Activated CD4-positive, alpha-beta memory T cell treated with anti-CD3 and anti-CD28 coated beads for 36 hours (primary cell): ENCODE measurements around the gene BCAN. TPM values are rescaled to one million over a fixed set of nuclear protein-coding genes. Genes with fewer than 3 reads are reported as not detected.

Source experiments
- CTCF ChIA-PET: fragments of 350-600 bp; sonication (Branson Sonifier 250); formaldehyde crosslinking; loops from one replicate; lab custom pipeline; 2021; ENCODE audit warnings: antibody characterized with exemption, inconsistent platforms; lab: Charles Lee
- POLR2A ChIA-PET: fragments of 350-600 bp; sonication (Branson Sonifier 250); formaldehyde crosslinking; loops from one replicate; lab custom pipeline; 2021; ENCODE audit warnings: antibody characterized with exemption; lab: Charles Lee
- DNase-seq: peaks from one replicate; pipeline ENCODE4 v3.0.0-alpha.2; 2020
- H3K27ac Mint-ChIP-seq: one replicate; pipeline ENCODE4 v1.8.0; 2021; ENCODE audit warnings: mixed read lengths
- H3K27me3 Mint-ChIP-seq: one replicate; pipeline ENCODE4 v1.8.0; 2021; ENCODE audit warnings: mixed read lengths
- H3K36me3 Mint-ChIP-seq: one replicate; pipeline ENCODE4 v1.8.0; 2021; ENCODE audit warnings: mixed read lengths
- H3K4me1 Mint-ChIP-seq: one replicate; pipeline ENCODE4 v1.8.0; 2021; ENCODE audit warnings: low read depth, mixed read lengths
- H3K4me3 Mint-ChIP-seq: one replicate; pipeline ENCODE4 v1.8.0; 2021; ENCODE audit warnings: mild to moderate bottlenecking, mixed read lengths
- H3K9me3 Mint-ChIP-seq: one replicate; pipeline ENCODE4 v1.8.0; 2021; ENCODE audit warnings: mixed read lengths
- intact Hi-C: fragments of 100-400 bp; cut with micrococcal nuclease; formaldehyde crosslinking; loops from one replicate; pipeline ENCODE4 v1.15.1; 2023
- total RNA-seq, 2 experiments: library from RNA; stranded (reverse); gene quantifications; one replicate each; pipeline ENCODE4 v1.2.3, GENCODE V29; 2021

BCAN gene
- total RNA-seq, 2 experiments from 2014 or later = not detected

GRCh38 chr1:156684227-156684782 is 42.4 kb downstream of the BCAN start:
- Mint-ChIP-seq H3K36me3 (no peaks in the 10 kb centered on the region), H3K9me3 (no peaks in the 10 kb centered on the region), H3K27ac (peak overlapping the region; percentile 1), H3K4me3 (no peak overlapping the region), H3K4me1 (peaks cover 18% of the 10 kb centered on the region), H3K27me3 (peaks cover 33% of the 10 kb centered on the region)
- intact Hi-C loops = loop anchor here (1.0 to 10.0 kb wide), 2 partner anchors 42 to 210 kb away; partner anchors contain the start of gene PEAR1
- ChIA-PET POLR2A (interaction anchor here (1.0 to 1.3 kb wide), 3 partner anchors 41 to 118 kb away, joined by 3 to 4 read pairs (median 3); partner anchors contain the start of gene METTL25B), CTCF (interaction anchor here (0.7 to 36.2 kb wide), 12 partner anchors 8 to 299 kb away, joined by 3 to 1179 read pairs (median 4); partner anchors contain the start of genes CRABP2, ISG20L2 and METTL25B)
- peak; percentile 69 for DNase-seq

DNA sequence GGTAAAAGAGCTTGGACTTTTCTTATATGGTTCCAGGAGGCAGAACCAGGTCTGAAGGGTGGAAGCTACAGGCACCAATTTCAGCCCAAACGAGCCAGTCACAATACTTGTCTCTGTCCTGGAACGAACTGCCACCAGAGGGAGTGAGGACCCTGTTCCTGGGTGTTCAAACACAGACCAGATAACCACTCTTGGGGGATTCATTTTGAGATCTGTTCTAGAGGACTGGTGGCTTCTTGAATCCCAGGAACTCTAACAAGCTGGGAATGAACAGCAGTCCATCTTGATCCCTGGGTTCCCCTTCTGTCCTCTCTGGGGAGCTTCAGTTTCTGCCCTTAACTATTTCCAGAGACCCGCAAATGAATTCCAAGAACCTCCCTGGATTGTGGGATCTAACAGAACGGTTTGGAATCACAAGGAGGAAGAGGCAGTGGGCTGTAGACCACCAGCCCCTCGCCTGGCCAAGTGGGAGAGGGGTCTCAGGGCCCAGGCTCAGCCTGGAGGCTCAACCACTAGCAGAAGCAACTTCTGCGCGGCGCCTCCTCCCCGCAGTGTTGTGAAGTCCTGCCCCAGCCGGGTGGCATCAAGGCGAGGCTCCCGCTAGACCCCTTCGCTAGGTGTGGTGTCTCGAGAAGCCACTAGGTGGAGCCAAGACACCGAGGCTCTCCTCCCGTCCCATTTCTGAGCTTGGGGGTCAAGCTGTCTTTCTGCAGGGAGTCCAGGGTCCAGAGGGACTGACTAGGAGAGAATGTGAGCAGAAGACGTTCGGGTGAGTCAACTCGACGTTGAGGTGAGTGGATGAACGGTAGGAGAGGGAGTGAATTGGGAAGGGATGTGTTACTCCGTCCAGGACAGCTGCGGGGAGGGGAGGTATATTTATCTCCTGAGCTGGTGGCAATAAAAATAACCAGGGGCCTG is 47.4 kb downstream of the BCAN start:
- ChIA-PET CTCF (interaction anchor here (0.5 to 36.2 kb wide), 62 partner anchors 9 to 385 kb away, joined by 3 to 1179 read pairs (median 4); partner anchors contain the start of genes CRABP2, HDGF, ISG20L2 and METTL25B), POLR2A (interaction anchor here (1.0 to 2.5 kb wide), 7 partner anchors 16 to 113 kb away, joined by 4 to 14 read pairs (median 6); partner anchors contain the start of genes CRABP2, ISG20L2 and METTL25B)
- peak; percentile 83 for DNase-seq
- H3K9me3 Mint-ChIP-seq = no peaks in the 10 kb centered on the region
- peaks cover 55% of the 10 kb centered on the region for H3K27me3 Mint-ChIP-seq
- H3K27ac Mint-ChIP-seq = no peak overlapping the region
- no peak overlapping the region for H3K4me3 Mint-ChIP-seq
- intact Hi-C loops = loop anchor here (1.0 to 10.0 kb wide), 4 partner anchors 16 to 206 kb away; partner anchors contain the start of genes CRABP2, NTRK1 and PEAR1
- peaks cover 16% of the 10 kb centered on the region for H3K4me1 Mint-ChIP-seq
- H3K36me3 Mint-ChIP-seq = no peaks in the 10 kb centered on the region

- H3K4me1 Mint-ChIP-seq = peaks cover 10% of the 10 kb centered on the region
- H3K36me3 Mint-ChIP-seq = no peaks in the 10 kb centered on the region
- H3K4me3 Mint-ChIP-seq = no peak overlapping the region
- peaks cover 58% of the 10 kb centered on the region for H3K27me3 Mint-ChIP-seq
- no peak overlapping the region for H3K27ac Mint-ChIP-seq
- DNase-seq = no peak
- intact Hi-C loops = loop anchor here (1.0 to 10.0 kb wide), 4 partner anchors 15 to 205 kb away; partner anchors contain the start of genes CRABP2, NTRK1 and PEAR1
- ChIA-PET CTCF (interaction anchor here (0.5 to 36.2 kb wide), 57 partner anchors 10 to 384 kb away, joined by 3 to 1179 read pairs (median 4); partner anchors contain the start of genes CRABP2, HDGF, ISG20L2 and METTL25B), POLR2A (interaction anchor here (1.0 to 2.5 kb wide), 7 partner anchors 16 to 112 kb away, joined by 4 to 14 read pairs (median 6); partner anchors contain the start of genes CRABP2, ISG20L2 and METTL25B)
- no peaks in the 10 kb centered on the region for H3K9me3 Mint-ChIP-seq
These were observed 48.2 kb downstream of the BCAN start for GRCh38 chr1:156689953-156690674.

- CTCF ChIA-PET = interaction anchor here (1.1 to 36.2 kb wide), 28 partner anchors 11 to 383 kb away, joined by 3 to 1179 read pairs (median 10); partner anchors contain the start of genes CRABP2, ISG20L2, METTL25B and MRPL24
- intact Hi-C loops = no loop called here
These were observed 48.7 kb downstream of the BCAN start for GRCh38 chr1:156690675-156691036.

GRCh38 chr1:156691191-156691590 is 49.3 kb downstream of the BCAN start:
- H3K27me3 Mint-ChIP-seq = peaks cover 57% of the 10 kb centered on the region
- H3K4me1 Mint-ChIP-seq = peaks cover 10% of the 10 kb centered on the region
- no peak for DNase-seq
- no peaks in the 10 kb centered on the region for H3K9me3 Mint-ChIP-seq
- H3K36me3 Mint-ChIP-seq = no peaks in the 10 kb centered on the region
- H3K4me3 Mint-ChIP-seq = no peak overlapping the region
- intact Hi-C loops = no loop called here
- H3K27ac Mint-ChIP-seq = no peak overlapping the region
- POLR2A ChIA-PET = interaction anchor here (2.4 to 2.5 kb wide), 2 partner anchors 15 to 38 kb away, joined by 10 to 14 read pairs; partner anchors contain the start of genes CRABP2, ISG20L2 and METTL25B
- CTCF ChIA-PET = interaction anchor here (0.9 to 36.2 kb wide), 15 partner anchors 11 to 238 kb away, joined by 3 to 1179 read pairs (median 18); partner anchors contain the start of genes CRABP2, ISG20L2, METTL25B and NES

More at GRCh38 chr1:156690675-156691036, 48.7 kb downstream of the BCAN start:
- H3K27ac Mint-ChIP-seq = no peak overlapping the region
- no peak overlapping the region for H3K4me3 Mint-ChIP-seq
- peaks cover 57% of the 10 kb centered on the region for H3K27me3 Mint-ChIP-seq
- H3K9me3 Mint-ChIP-seq = no peaks in the 10 kb centered on the region
- peaks cover 10% of the 10 kb centered on the region for H3K4me1 Mint-ChIP-seq
- DNase-seq = no peak
- no peaks in the 10 kb centered on the region for H3K36me3 Mint-ChIP-seq
- POLR2A ChIA-PET = interaction anchor here (1.9 to 2.5 kb wide), 3 partner anchors 15 to 38 kb away, joined by 10 to 14 read pairs (median 13); partner anchors contain the start of genes CRABP2, ISG20L2 and METTL25B

GRCh38 chr1:156691665-156692440 is 49.9 kb downstream of the BCAN start:
- peaks cover 61% of the 10 kb centered on the region for H3K27me3 Mint-ChIP-seq
- H3K36me3 Mint-ChIP-seq = no peaks in the 10 kb centered on the region
- no peak overlapping the region for H3K4me3 Mint-ChIP-seq
- H3K27ac Mint-ChIP-seq = no peak overlapping the region
- ChIA-PET CTCF (interaction anchor here (0.9 to 36.2 kb wide), 7 partner anchors 15 to 199 kb away, joined by 3 to 1179 read pairs (median 37); partner anchors contain the start of genes CRABP2, ISG20L2, METTL25B and NES), POLR2A (no interaction called here)
- no peaks in the 10 kb centered on the region for H3K9me3 Mint-ChIP-seq
- DNase-seq = no peak
- intact Hi-C loops = no loop called here
- H3K4me1 Mint-ChIP-seq = peaks cover 10% of the 10 kb centered on the region

DNA sequence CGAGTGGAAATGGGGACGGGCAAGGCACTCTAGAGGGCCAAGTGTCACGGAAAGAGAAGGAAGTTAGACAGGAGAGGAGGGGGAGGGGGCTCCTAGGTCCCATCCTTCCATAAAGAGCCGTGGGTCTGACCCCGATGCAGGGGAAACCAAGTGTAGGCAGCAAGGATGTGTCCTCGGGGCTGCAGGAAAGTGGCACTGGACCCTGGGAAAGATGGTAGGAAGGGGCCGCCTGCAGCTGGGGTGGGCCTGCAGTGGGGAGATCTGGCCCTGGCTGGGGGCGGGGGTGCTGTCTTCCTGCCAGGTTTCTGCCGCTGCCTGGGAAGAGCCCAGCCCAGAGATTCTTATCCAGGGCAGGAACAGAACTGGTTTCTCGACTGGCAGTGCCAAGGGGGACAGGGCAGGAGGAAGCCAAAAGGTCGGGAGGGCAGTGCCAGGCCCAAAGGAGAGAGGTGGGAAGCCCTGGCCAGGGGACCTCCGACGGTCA is 50.6 kb downstream of the BCAN start:
- Mint-ChIP-seq H3K4me3 (no peak overlapping the region), H3K36me3 (no peaks in the 10 kb centered on the region), H3K27ac (no peak overlapping the region), H3K27me3 (peaks cover 65% of the 10 kb centered on the region), H3K9me3 (no peaks in the 10 kb centered on the region), H3K4me1 (peaks cover 10% of the 10 kb centered on the region)
- POLR2A ChIA-PET = no interaction called here
- intact Hi-C loops = no loop called here
- DNase-seq = no peak
- CTCF ChIA-PET = interaction anchor here (4.3 to 36.2 kb wide), 3 partner anchors 22 to 199 kb away, joined by 58 to 1179 read pairs (median 78); partner anchors contain the start of genes CRABP2, ISG20L2, METTL25B and NTRK1

DNA sequence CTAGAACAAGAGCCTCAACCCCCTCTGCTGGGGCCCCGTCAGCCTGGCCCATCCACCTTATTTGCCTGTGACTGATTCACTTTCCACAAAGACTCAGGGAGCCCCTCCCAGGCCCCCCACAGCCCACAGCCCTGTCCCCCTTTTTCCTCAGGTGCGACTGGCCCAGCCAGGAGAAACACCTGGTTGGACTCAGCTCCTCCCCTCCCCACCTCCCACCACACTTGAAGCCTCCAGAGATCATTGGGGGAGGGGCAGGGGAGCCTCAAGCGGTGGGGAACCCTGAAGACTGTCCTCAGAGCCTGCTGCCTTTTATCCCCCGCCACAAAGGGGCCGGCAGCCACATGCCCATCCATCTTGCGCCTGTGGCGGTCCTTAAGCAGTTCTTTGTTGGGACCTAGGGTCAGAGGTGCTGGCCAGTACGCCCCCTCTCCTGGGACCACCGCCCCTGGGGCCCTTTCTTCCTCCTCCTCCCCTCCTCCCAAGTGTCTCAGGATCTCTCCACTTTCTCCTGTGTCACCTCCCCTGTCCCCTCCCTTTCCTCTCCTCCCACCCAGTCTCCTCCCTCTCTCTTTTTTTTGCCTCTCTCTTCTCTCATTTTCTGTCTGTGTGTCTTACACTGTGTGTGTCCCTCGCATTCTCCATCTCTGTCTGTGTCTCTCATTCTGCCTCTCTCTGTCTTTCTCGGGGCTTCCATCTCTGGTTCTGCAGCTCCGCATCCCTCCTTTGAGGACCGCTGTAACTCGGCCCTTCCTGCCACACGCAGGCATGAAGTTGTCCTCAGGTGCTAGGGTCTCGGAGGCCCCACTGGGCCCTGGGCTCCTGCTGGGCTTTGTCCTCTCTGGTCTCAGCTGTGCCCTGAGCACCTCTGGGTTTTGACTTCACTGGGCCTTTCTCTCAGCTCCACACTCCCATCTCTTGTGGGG is 51.3 kb downstream of the BCAN start:
- intact Hi-C loops = no loop called here
- ChIA-PET POLR2A (no interaction called here), CTCF (interaction anchor here (1.2 to 36.2 kb wide), 3 partner anchors 16 to 198 kb away, joined by 3 to 1179 read pairs (median 58); partner anchors contain the start of genes CRABP2, ISG20L2, METTL25B and NES)
- Mint-ChIP-seq H3K4me3 (no peak overlapping the region), H3K36me3 (no peaks in the 10 kb centered on the region), H3K27me3 (peaks cover 68% of the 10 kb centered on the region), H3K27ac (no peak overlapping the region), H3K4me1 (peaks cover 10% of the 10 kb centered on the region), H3K9me3 (no peaks in the 10 kb centered on the region)
- DNase-seq = no peak
